Liver (tissue), 9 donors: Measurements from ENCODE around the gene S100PBP. TPM values are rescaled to one million over a fixed set of nuclear protein-coding genes. Genes with fewer than 3 reads are reported as not detected.

Experiments
- DNase-seq: peaks from one replicate; pipeline ENCODE4 v3.0.0-alpha.2; 2017; ENCODE audit warnings: low spot score
- H3K27ac ChIP-seq, 2 donors: one replicate each; pipeline ENCODE4 v1.7.0; 2013; ENCODE audit warnings: inconsistent platforms in 2 of 2, low read length in 2 of 2, control low read depth in 1 of 2, low read depth in 1 of 2, mild to moderate bottlenecking in 1 of 2
- H3K27me3 ChIP-seq, 4 donors: one replicate each; pipeline versions ENCODE4 v1.6.1 to v1.7.0; 2013; ENCODE audit warnings: low read length in 3 of 4, inconsistent platforms in 1 of 4, mild to moderate bottlenecking in 1 of 4, moderate library complexity in 1 of 4; ENCODE audit not compliant: control insufficient read depth in 4 of 4, insufficient read depth in 4 of 4
- H3K36me3 ChIP-seq, 4 donors: one replicate each; pipeline versions ENCODE4 v1.6.1 to v1.7.0; 2013; ENCODE audit warnings: low read length in 3 of 4, mild to moderate bottlenecking in 3 of 4, low read depth in 1 of 4, moderate library complexity in 1 of 4; ENCODE audit not compliant: control insufficient read depth in 4 of 4, insufficient read depth in 3 of 4
- H3K4me1 ChIP-seq, 4 donors: one replicate each; pipeline versions ENCODE4 v1.6.1 to v1.7.0; 2013; ENCODE audit warnings: low read length in 3 of 4, mild to moderate bottlenecking in 3 of 4, moderate library complexity in 1 of 4; ENCODE audit not compliant: control insufficient read depth in 4 of 4, insufficient read depth in 4 of 4
- H3K4me3 ChIP-seq, 3 donors: one replicate each; pipeline versions ENCODE4 v1.6.1 to v1.7.0; 2013; ENCODE audit warnings: low read length in 3 of 3, control low read depth in 1 of 3, low read depth in 1 of 3, mild to moderate bottlenecking in 1 of 3
- H3K9ac ChIP-seq, 2 donors: one replicate each; pipeline ENCODE4 v1.7.0; 2013; ENCODE audit warnings: low read length in 2 of 2, mild to moderate bottlenecking in 2 of 2, moderate library complexity in 2 of 2, control low read depth in 1 of 2, low read depth in 1 of 2
- H3K9me3 ChIP-seq, 4 donors: one replicate each; pipeline versions ENCODE4 v1.6.1 to v1.7.0; 2013; ENCODE audit warnings: low read length in 3 of 4; ENCODE audit not compliant: control insufficient read depth in 4 of 4
- FOXA1 ChIP-seq: IDR thresholded peaks from 2 replicates; pipeline ENCODE4 v1.6.1; 2016; ENCODE audit warnings: antibody characterized with exemption
- GABPA ChIP-seq, 2 donors: IDR thresholded peaks in 1 of 2; conservative IDR thresholded peaks in 1 of 2; 2 replicates each; pipeline ENCODE4 v1.6.1; 2016; ENCODE audit warnings: antibody characterized with exemption in 2 of 2, mild to moderate bottlenecking in 1 of 2, moderate library complexity in 1 of 2
- HNF4A ChIP-seq, 2 donors: conservative IDR thresholded peaks; 2 replicates each; pipeline ENCODE4 v1.6.1; 2016; ENCODE audit warnings: antibody characterized with exemption in 2 of 2, mild to moderate bottlenecking in 2 of 2
- JUND ChIP-seq, 2 donors: IDR thresholded peaks; 2 replicates each; pipeline ENCODE4 v1.6.1; 2016; ENCODE audit warnings: antibody characterized with exemption in 2 of 2
- NR2F2 ChIP-seq: IDR thresholded peaks from 2 replicates; pipeline ENCODE4 v1.6.1; 2016; ENCODE audit warnings: antibody characterized with exemption
- RAD21 ChIP-seq, 2 donors: IDR thresholded peaks; 2 replicates each; pipeline ENCODE4 v1.6.1; 2016; ENCODE audit warnings: antibody characterized with exemption in 2 of 2, mild to moderate bottlenecking in 2 of 2
- RXRA ChIP-seq, 2 donors: IDR thresholded peaks; 2 replicates each; pipeline ENCODE4 v1.6.1; 2017 to 2018; ENCODE audit warnings: antibody characterized with exemption in 2 of 2, mild to moderate bottlenecking in 1 of 2
- SP1 ChIP-seq: IDR thresholded peaks from 2 replicates; pipeline ENCODE4 v1.6.1; 2018; ENCODE audit warnings: antibody characterized with exemption, mild to moderate bottlenecking
- TAF1 ChIP-seq: conservative IDR thresholded peaks from 2 replicates; pipeline ENCODE4 v1.6.1; 2016; ENCODE audit warnings: antibody characterized with exemption, mild to moderate bottlenecking
- YY1 ChIP-seq: IDR thresholded peaks from 2 replicates; pipeline ENCODE4 v1.6.1; 2016; ENCODE audit warnings: antibody characterized with exemption, mild to moderate bottlenecking
- WGBS: extraction: QIAGEN DNeasy Blood & Tissue Kit; methylation state at CpG from one replicate; pipeline ENCODE4 v1.1.7; 2013; 5-methylcytosine and 5-hydroxymethylcytosine counted together
- polyA plus RNA-seq, 2 donors: library from polyadenylated mRNA; stranded (reverse) in 1 of 2; unstranded in 1 of 2; fragments of 200-250 nt in 1 of 2; fragments of >200 nt in 1 of 2; fragmentation: Nextera tagmentation in 1 of 2; extraction: Ambion mirVana in 1 of 2; gene quantifications; one replicate each; pipeline versions ENCODE4 v1.2.1 to v1.2.3, GENCODE V29; 2013 to 2015
- total RNA-seq, 2 donors: library from RNA; depleted of rRNA; stranded (reverse); fragments of >200 nt; gene quantifications; one replicate each; pipeline ENCODE4 v1.2.3, GENCODE V29; 2014
- TF ChIP-seq, protein P1 (sequence below): IDR thresholded peaks from 2 replicates; pipeline ENCODE4 v1.6.1; 2016; ENCODE audit warnings: antibody characterized with exemption
- TF ChIP-seq, protein P2 (sequence below): fragments of 150-350 bp; IDR thresholded peaks from 2 replicates; pipeline ENCODE4 v1.5.1; 2017; ENCODE audit warnings: improper control_type of control experiment, low read depth, low read length; ENCODE audit not compliant: missing input control
- TF ChIP-seq, protein P3 (sequence below): IDR thresholded peaks from 2 replicates; pipeline ENCODE4 v1.6.1; 2016; ENCODE audit warnings: antibody characterized with exemption
- TF ChIP-seq, protein P4 (sequence below): IDR thresholded peaks from 2 replicates; pipeline ENCODE4 v1.6.1; 2016; ENCODE audit warnings: antibody characterized with exemption, mild to moderate bottlenecking
- TF ChIP-seq, protein P5 (sequence below): IDR thresholded peaks from 2 replicates; pipeline ENCODE4 v1.6.1; 2016; ENCODE audit warnings: antibody characterized with exemption
- donor health status: healthy.
- donor health status: healthy.
- donor health status: healthy.
- donor health status: healthy.
- donor health status: healthy.

Gene S100PBP
- total and polyA plus RNA-seq, 4 donors, result 1.9 to 24.8 (median 11.1) TPM

DNA sequence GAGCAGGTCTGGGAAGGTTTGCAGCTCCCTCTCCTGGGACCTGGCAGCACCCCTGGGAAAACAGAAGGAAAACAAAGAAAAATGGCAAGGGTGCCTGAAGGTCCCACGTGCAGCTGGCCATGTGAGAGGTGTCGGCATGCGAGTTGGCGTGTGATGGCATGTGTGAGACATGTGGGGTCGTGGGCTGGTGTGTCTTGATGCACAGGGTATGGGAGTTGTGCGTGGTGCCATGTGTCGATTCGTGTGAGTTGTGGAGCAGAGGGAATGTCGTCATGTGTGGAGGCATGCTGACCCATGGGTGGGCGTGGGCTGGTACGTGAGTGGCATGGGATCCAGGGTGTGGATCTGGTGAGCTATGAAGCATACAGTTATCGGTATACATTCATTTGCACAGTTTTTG is 70.2 kb downstream of the S100PBP start:
- peaks cover 0 to 10% (median 3%) of the 10 kb centered on the region in 4 donors for H3K27me3 ChIP-seq
- WGBS, result 72% methylated on average over 12 of the region's 12 CpGs

DNA sequence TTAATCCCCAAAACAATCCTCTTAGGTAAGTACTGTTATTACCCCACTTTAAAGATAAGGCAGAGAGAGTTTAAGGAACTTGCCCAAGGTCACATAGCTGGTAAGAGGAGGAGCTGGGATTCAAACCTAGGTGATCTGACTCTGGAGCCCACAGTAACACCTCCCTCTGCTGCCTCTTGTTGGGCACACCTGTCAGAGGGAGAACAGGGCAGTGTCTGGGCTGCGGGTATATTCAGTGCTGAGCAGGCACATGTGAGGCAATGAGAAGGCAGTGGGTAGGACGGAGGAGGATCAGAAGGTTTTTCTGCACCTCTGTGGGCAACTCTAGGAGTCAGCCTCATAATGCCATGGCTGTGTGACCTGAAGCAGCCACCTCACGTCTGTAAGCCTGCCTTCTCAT is 70.7 kb downstream of the S100PBP start:
- Histone ChIP-seq H3K27ac (no peak overlapping the region), H3K9ac (no peak overlapping the region), H3K4me1 (peaks cover 0 to 9% (median 2%) of the 10 kb centered on the region in 4 donors), H3K9me3 (no peaks in the 10 kb centered on the region), H3K4me3 (no peak overlapping the region), H3K36me3 (no peaks in the 10 kb centered on the region), H3K27me3 (peaks cover 0 to 10% (median 3%) of the 10 kb centered on the region in 4 donors)
- 74% methylated on average over 3 of the region's 3 CpGs for WGBS
- TF ChIP-seq NR2F2, result no peak
- TF ChIP-seq, protein P1, sequence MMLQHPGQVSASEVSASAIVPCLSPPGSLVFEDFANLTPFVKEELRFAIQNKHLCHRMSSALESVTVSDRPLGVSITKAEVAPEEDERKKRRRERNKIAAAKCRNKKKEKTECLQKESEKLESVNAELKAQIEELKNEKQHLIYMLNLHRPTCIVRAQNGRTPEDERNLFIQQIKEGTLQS, result no peak
- TF ChIP-seq TAF1, result no peak
- no peak for TF ChIP-seq GABPA (IDR thresholded peaks at IDR 0.05 in 1 of 2, conservative IDR thresholded peaks at IDR 0.05 in 1 of 2)
- TF ChIP-seq, protein P2, sequence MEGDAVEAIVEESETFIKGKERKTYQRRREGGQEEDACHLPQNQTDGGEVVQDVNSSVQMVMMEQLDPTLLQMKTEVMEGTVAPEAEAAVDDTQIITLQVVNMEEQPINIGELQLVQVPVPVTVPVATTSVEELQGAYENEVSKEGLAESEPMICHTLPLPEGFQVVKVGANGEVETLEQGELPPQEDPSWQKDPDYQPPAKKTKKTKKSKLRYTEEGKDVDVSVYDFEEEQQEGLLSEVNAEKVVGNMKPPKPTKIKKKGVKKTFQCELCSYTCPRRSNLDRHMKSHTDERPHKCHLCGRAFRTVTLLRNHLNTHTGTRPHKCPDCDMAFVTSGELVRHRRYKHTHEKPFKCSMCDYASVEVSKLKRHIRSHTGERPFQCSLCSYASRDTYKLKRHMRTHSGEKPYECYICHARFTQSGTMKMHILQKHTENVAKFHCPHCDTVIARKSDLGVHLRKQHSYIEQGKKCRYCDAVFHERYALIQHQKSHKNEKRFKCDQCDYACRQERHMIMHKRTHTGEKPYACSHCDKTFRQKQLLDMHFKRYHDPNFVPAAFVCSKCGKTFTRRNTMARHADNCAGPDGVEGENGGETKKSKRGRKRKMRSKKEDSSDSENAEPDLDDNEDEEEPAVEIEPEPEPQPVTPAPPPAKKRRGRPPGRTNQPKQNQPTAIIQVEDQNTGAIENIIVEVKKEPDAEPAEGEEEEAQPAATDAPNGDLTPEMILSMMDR, result no peak
- TF ChIP-seq RAD21 (IDR thresholded peaks at IDR 0.05), result no peak
- TF ChIP-seq, protein P3, sequence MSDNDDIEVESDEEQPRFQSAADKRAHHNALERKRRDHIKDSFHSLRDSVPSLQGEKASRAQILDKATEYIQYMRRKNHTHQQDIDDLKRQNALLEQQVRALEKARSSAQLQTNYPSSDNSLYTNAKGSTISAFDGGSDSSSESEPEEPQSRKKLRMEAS, result no peak
- no peak for TF ChIP-seq HNF4A (conservative IDR thresholded peaks at IDR 0.05)
- TF ChIP-seq, protein P4, sequence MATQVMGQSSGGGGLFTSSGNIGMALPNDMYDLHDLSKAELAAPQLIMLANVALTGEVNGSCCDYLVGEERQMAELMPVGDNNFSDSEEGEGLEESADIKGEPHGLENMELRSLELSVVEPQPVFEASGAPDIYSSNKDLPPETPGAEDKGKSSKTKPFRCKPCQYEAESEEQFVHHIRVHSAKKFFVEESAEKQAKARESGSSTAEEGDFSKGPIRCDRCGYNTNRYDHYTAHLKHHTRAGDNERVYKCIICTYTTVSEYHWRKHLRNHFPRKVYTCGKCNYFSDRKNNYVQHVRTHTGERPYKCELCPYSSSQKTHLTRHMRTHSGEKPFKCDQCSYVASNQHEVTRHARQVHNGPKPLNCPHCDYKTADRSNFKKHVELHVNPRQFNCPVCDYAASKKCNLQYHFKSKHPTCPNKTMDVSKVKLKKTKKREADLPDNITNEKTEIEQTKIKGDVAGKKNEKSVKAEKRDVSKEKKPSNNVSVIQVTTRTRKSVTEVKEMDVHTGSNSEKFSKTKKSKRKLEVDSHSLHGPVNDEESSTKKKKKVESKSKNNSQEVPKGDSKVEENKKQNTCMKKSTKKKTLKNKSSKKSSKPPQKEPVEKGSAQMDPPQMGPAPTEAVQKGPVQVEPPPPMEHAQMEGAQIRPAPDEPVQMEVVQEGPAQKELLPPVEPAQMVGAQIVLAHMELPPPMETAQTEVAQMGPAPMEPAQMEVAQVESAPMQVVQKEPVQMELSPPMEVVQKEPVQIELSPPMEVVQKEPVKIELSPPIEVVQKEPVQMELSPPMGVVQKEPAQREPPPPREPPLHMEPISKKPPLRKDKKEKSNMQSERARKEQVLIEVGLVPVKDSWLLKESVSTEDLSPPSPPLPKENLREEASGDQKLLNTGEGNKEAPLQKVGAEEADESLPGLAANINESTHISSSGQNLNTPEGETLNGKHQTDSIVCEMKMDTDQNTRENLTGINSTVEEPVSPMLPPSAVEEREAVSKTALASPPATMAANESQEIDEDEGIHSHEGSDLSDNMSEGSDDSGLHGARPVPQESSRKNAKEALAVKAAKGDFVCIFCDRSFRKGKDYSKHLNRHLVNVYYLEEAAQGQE, result no peak
- TF ChIP-seq RXRA (IDR thresholded peaks at IDR 0.05), result no peak
- no peak for TF ChIP-seq JUND (IDR thresholded peaks at IDR 0.05)
- TF ChIP-seq, protein P5, sequence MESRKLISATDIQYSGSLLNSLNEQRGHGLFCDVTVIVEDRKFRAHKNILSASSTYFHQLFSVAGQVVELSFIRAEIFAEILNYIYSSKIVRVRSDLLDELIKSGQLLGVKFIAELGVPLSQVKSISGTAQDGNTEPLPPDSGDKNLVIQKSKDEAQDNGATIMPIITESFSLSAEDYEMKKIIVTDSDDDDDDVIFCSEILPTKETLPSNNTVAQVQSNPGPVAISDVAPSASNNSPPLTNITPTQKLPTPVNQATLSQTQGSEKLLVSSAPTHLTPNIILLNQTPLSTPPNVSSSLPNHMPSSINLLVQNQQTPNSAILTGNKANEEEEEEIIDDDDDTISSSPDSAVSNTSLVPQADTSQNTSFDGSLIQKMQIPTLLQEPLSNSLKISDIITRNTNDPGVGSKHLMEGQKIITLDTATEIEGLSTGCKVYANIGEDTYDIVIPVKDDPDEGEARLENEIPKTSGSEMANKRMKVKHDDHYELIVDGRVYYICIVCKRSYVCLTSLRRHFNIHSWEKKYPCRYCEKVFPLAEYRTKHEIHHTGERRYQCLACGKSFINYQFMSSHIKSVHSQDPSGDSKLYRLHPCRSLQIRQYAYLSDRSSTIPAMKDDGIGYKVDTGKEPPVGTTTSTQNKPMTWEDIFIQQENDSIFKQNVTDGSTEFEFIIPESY, result no peak
- TF ChIP-seq SP1, result no peak
- TF ChIP-seq YY1, result no peak
- no peak for DNase-seq

More for the DNA sequence above, 70.2 kb downstream of the S100PBP start:
- Histone ChIP-seq H3K9ac (no peak overlapping the region), H3K27ac (no peak overlapping the region), H3K4me1 (peaks cover 0 to 5% (median under 1%) of the 10 kb centered on the region in 4 donors), H3K4me3 (no peak overlapping the region), H3K36me3 (no peaks in the 10 kb centered on the region), H3K9me3 (no peaks in the 10 kb centered on the region)
- no peak for DNase-seq
- TF ChIP-seq, protein P5, result no peak
- no peak for TF ChIP-seq FOXA1
